ENCODE results near the gene CLASP1. TPM values are rescaled to one million over a fixed set of nuclear protein-coding genes. Genes with fewer than 3 reads are reported as not detected.
"Not testable (repeated sequence)": the region's sequence is repeated elsewhere in the genome, so short reads cannot be mapped to it uniquely, and the experiment has no call there.

CLASP1 gene
- total RNA-seq, 6 experiments from 2014 or later, result 19.7 to 32.4 (median 24.1) TPM

DNA sequence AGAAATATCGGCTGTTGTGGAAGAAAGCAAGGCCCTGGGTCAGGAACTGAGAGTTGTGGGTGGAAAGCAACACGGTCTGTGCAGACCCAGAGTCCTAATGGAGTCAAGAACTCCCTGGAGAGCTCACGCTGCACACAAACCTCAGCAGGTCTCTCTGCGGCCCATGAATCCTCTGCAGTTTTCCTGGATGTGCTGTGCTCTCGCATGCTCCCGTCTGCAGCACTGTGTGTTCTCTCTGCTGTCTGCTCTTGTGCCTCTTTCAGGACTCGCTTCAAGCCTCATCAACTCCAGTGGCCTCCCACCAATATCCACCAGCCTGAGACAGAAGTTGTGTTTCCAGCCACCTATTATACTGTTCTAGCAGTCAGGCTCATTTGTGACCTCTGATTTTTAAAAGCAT is 94.3 kb downstream of the CLASP1 start:
- ATAC-seq, result no peak
- Histone ChIP-seq H3K4me3 (no peak overlapping the region), H3K9me3 (no peaks in the 10 kb centered on the region), H3K4me1 (no peaks in the 10 kb centered on the region), H3K27ac (no peak overlapping the region), H3K27me3 (no peaks in the 10 kb centered on the region), H3K36me3 (no peaks in the 10 kb centered on the region)
- 94% methylated on average over 7 of the region's 7 CpGs for WGBS (ENCODE audit: insufficient coverage, low coverage, low lambda C conversion rate, missing lambda C conversion rate)
- DNase-seq, result no peak
- TF ChIP-seq POLR2A (IDR thresholded peaks at IDR 0.05), result no peak
- TF ChIP-seq, protein P1, sequence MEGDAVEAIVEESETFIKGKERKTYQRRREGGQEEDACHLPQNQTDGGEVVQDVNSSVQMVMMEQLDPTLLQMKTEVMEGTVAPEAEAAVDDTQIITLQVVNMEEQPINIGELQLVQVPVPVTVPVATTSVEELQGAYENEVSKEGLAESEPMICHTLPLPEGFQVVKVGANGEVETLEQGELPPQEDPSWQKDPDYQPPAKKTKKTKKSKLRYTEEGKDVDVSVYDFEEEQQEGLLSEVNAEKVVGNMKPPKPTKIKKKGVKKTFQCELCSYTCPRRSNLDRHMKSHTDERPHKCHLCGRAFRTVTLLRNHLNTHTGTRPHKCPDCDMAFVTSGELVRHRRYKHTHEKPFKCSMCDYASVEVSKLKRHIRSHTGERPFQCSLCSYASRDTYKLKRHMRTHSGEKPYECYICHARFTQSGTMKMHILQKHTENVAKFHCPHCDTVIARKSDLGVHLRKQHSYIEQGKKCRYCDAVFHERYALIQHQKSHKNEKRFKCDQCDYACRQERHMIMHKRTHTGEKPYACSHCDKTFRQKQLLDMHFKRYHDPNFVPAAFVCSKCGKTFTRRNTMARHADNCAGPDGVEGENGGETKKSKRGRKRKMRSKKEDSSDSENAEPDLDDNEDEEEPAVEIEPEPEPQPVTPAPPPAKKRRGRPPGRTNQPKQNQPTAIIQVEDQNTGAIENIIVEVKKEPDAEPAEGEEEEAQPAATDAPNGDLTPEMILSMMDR (IDR thresholded peaks at IDR 0.05), result no peak
- intact Hi-C loops (cut with DNase I), result no loop called here

DNA sequence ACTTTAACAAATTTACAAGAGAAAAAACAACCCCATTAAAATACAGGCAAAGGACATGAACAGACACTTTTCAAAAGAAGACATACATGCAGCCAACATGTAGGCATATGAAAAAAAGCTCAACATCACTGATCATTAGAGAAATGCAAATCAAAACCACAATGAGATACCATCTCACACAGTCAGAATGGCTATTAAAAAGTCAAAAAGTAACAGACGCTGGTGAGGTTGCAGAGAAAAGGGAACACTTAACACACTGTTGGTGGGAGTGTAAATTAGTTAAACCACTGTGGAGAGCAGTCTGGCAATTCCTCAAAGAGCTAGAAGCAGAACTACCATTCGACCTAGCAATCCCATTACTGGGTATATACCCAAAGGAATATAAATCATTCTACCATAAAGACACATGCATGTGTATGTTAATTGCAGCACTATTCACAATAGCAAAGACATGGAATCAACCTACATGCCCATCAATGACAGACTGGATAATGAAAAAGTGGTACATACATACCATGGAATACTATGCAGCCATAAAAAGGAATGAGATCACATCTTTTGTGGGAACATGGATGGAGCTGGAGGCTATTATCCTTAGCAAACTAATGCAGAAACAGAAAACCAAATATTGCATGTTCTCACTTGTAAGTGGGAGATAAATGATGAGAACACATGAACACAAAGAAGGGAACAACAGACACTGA is 96.6 kb downstream of the CLASP1 start:
- H3K4me1 ChIP-seq; intact Hi-C loops (cut with DNase I): not testable (repeated sequence)

DNA sequence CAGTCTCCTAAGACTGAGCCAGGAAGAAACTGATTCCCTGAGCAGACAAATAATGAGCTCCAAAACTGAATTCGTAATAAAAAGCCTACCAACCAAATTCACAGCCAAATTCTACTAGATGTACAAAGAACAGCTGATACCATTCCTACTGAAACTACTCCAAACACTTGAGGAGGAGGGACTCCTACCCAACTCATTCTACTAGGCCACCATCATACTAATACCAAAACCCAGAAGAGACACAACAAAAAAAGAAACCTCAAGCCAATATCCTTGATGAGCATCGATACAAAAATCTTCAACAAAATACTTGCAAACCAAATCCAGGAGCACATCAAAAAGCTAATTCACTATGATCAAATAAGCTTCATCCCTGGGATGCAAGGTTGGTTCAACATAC is 98.6 kb downstream of the CLASP1 start:
- no peaks in the 10 kb centered on the region for H3K36me3 ChIP-seq
- no peaks in the 10 kb centered on the region for H3K4me1 ChIP-seq
- H3K27ac ChIP-seq, result no peak overlapping the region
- H3K9me3 ChIP-seq, result no peaks in the 10 kb centered on the region
- intact Hi-C loops (cut with DNase I), result no loop called here
- DNase-seq (no peak), ATAC-seq (no peak)
- no peaks in the 10 kb centered on the region for H3K27me3 ChIP-seq
- TF ChIP-seq, protein P1 (IDR thresholded peaks at IDR 0.05), result no peak
- TF ChIP-seq POLR2A (IDR thresholded peaks at IDR 0.05), result no peak
- 96% methylated on average over 2 of the region's 2 CpGs for WGBS (ENCODE audit: insufficient coverage, low coverage, low lambda C conversion rate, missing lambda C conversion rate)
- H3K4me3 ChIP-seq, result no peak overlapping the region

More for the DNA sequence above, 96.6 kb downstream of the CLASP1 start:
- H3K27ac ChIP-seq, H3K4me3 ChIP-seq, H3K36me3 ChIP-seq, ATAC-seq, H3K27me3 ChIP-seq, H3K9me3 ChIP-seq, DNase-seq: not testable (repeated sequence)
- WGBS (ENCODE audit: insufficient coverage, low coverage, low lambda C conversion rate, missing lambda C conversion rate), result 72% methylated on average over 2 of the region's 2 CpGs

DNA sequence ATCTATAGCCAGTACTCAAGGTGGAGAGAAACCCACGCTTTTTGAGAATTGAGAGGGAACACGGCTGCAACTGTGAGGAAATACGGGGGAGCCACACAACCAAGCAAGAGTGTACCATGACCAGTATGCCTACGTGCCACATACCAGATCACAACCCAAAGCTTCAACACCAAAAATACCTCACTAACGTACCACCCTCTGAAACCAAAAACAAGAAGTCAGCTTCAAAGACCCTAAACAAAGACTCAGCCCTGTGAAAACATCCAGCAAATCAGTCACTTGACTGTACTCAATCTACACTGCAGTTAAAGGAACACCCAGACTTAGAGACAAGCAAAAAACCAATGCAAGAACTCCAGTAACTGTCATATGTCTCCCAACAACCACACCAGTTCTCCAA is 101.6 kb downstream of the CLASP1 start:
- ATAC-seq, result no peak
- intact Hi-C loops (cut with DNase I), result no loop called here
- no peak for DNase-seq
- Histone ChIP-seq H3K27ac (no peak overlapping the region), H3K4me1 (no peaks in the 10 kb centered on the region), H3K9me3 (no peaks in the 10 kb centered on the region), H3K4me3 (no peak overlapping the region), H3K36me3 (no peaks in the 10 kb centered on the region), H3K27me3 (no peaks in the 10 kb centered on the region)
- TF ChIP-seq POLR2A (IDR thresholded peaks at IDR 0.05), result no peak
- TF ChIP-seq, protein P1 (IDR thresholded peaks at IDR 0.05), result no peak
- 100% methylated on average over 1 of the region's 5 CpGs for WGBS (ENCODE audit: insufficient coverage, low coverage, low lambda C conversion rate, missing lambda C conversion rate)

DNA sequence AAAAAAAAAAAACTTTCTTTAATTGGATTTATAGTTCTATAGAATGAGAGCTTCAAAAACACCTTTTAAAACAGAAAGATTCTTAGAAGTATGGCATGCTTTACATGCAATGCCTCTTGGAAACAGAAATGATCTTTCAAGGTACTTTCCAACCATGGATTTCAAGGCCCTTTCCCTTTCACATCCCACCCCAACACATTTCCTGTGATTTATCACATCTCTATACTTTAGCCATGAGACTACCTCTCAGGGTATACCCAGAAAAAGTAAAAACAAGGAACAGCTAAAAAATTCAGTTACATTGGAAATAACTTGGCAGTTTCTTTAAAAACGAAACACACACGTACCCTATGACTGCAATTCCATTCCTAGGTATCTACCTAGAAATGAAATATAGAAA is 103.3 kb downstream of the CLASP1 start:
- Histone ChIP-seq H3K4me1 (no peaks in the 10 kb centered on the region), H3K4me3 (no peak overlapping the region), H3K36me3 (no peaks in the 10 kb centered on the region), H3K27me3 (no peaks in the 10 kb centered on the region), H3K9me3 (no peaks in the 10 kb centered on the region), H3K27ac (no peak overlapping the region)
- TF ChIP-seq, protein P1 (IDR thresholded peaks at IDR 0.05), result no peak
- TF ChIP-seq POLR2A (IDR thresholded peaks at IDR 0.05), result no peak
- ATAC-seq (no peak), DNase-seq (no peak)
- WGBS (ENCODE audit: insufficient coverage, low coverage, low lambda C conversion rate, missing lambda C conversion rate), result 94% methylated on average over 2 of the region's 2 CpGs
- intact Hi-C loops (cut with DNase I), result no loop called here
